Putamen (tissue), 1 donor: ENCODE results near the gene DNMT3B.
"Not testable (repeated sequence)": the region's sequence is repeated elsewhere in the genome, so short reads cannot be mapped to it uniquely, and the experiment has no call there.

Experiments
- DNase-seq: peaks from one replicate; pipeline ENCODE4 v3.0.0-alpha.2; 2016; ENCODE audit warnings: low spot score

DNMT3B gene

GRCh38 chr20:32792316-32792715 is 30.1 kb downstream of the DNMT3B start:
- DNase-seq = no peak

- DNase-seq = no peak
Observed at GRCh38 chr20:32792731-32793458, 30.7 kb downstream of the DNMT3B start.

GRCh38 chr20:32796383-32796948 is 34.3 kb downstream of the DNMT3B start:
- no peak for DNase-seq

GRCh38 chr20:32796981-32797451 is 34.8 kb downstream of the DNMT3B start:
- DNase-seq = no peak

GRCh38 chr20:32797571-32797970 is 35.4 kb downstream of the DNMT3B start:
- DNase-seq = not testable (repeated sequence)

- DNase-seq = no peak
Observed at GRCh38 chr20:32798046-32798981, 36.1 kb downstream of the DNMT3B start.

GRCh38 chr20:32803092-32803491 is 40.9 kb downstream of the DNMT3B start:
- DNase-seq = no peak

GRCh38 chr20:32804022-32804715 is 42.0 kb downstream of the DNMT3B start:
- DNase-seq = no peak

GRCh38 chr20:32804817-32805216 is 42.6 kb downstream of the DNMT3B start:
- no peak for DNase-seq

- no peak for DNase-seq
Observed at GRCh38 chr20:32805721-32806120, 43.5 kb downstream of the DNMT3B start.

GRCh38 chr20:32806356-32806755 is 44.2 kb downstream of the DNMT3B start:
- no peak for DNase-seq

- DNase-seq = no peak
Observed at GRCh38 chr20:32807706-32808105, 45.5 kb downstream of the DNMT3B start.

- DNase-seq = no peak
Observed at GRCh38 chr20:32808438-32808837, 46.3 kb downstream of the DNMT3B start.

- no peak for DNase-seq
Observed at GRCh38 chr20:32809907-32810306, 47.7 kb downstream of the DNMT3B start.

GRCh38 chr20:32810941-32811340 is 48.8 kb downstream of the DNMT3B start:
- no peak for DNase-seq

- no peak for DNase-seq
Observed at GRCh38 chr20:32811886-32812285, 49.7 kb downstream of the DNMT3B start.

- no peak for DNase-seq
Observed at GRCh38 chr20:32819992-32820697, 58.0 kb downstream of the DNMT3B start.

- DNase-seq = no peak
Observed at GRCh38 chr20:32820698-32821377, 58.7 kb downstream of the DNMT3B start.

- no peak for DNase-seq
Observed at GRCh38 chr20:32822225-32822624, 60.0 kb downstream of the DNMT3B start.

GRCh38 chr20:32823078-32823477 is 60.9 kb downstream of the DNMT3B start:
- no peak for DNase-seq
